HG03135 (cell line): ENCODE results near the gene EGFL7.

Experiments used
- ATAC-seq: cut with Tn5 transposase; IDR thresholded peaks from one replicate; pipeline ENCODE4 v1.9.1; 2021; ENCODE audit warnings: mild to moderate bottlenecking, moderate library complexity; ENCODE audit not compliant: unreplicated experiment

Gene EGFL7

DNA sequence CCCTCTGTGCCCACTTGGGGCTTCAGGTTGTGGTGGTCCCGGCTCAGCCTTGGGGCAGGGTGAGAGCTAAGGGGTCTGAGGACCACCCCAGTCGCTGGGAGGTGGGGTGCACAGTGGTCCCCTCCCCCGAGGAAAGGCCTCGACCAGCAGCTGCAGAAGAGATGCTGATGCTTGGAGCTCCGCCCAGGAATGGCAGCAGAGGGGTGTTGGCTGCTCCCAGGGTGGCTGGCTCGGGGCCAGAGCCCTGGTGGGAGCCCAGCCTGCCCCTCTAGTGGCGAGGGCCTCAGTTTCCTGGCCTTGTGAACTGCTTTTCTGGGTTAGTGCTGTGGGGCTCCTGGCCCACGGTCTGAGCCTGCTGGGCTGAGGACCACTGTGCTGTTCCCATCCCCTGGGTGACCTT, 50.8 kb downstream of the EGFL7 start:
- no peak for ATAC-seq

DNA sequence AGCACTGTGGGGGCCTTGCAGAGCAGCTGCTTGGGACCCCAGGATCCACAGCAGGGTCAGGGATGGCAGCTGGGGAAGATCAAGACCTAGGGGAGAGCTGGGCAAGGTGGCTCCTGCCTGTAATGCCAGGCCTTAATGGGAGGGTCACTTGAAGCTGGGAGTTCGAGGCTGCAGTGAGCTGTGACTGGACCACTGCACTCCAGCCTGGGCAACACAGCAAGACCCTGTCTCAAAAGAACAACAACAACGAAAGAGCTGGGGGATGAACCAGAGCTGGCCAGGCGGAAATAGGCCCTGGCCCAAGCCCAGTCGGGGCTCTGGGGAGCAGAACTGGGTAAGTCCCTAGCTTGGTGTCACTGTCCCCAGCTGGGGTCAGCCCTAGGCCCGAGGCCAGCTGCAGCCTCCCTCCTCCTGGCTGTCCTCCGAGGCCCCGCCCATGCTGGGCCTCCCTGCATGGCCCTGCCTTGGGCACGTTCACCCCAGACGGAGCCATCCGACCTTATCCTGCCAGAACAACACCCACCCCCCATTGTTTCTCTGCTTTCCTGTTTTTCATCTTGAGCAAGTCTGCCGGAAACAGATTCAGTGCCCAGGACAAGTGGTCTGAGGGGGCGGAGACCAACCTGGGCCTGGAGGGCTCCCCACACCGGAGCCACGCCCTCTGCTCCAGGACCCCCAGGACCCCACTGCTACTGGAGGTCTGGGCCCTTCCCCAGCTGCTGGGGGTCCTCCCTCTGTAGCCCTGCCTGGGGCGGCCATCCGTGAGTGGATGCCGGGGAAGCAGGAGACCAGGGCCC, 51.6 kb downstream of the EGFL7 start:
- no peak for ATAC-seq

DNA sequence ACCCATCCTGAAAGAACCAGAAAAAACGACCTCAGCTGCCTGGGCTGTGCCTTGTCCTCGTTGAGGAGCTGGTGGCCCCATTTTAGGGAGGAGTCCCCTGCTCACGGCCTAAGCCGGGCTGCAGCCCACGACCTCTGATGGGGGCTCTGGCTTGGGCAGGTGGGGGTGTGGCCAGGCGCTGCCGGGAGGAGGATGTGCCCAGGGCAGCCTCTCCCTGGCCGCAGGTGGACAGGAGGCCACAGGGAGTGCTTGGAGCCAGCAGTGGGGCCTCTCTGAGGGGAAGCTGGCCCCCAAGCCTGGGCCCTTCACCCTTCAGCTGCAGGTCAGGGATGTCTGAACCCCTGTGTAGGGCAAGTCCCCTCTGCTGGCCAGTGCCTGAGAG, 52.2 kb downstream of the EGFL7 start:
- ATAC-seq, result no peak

DNA sequence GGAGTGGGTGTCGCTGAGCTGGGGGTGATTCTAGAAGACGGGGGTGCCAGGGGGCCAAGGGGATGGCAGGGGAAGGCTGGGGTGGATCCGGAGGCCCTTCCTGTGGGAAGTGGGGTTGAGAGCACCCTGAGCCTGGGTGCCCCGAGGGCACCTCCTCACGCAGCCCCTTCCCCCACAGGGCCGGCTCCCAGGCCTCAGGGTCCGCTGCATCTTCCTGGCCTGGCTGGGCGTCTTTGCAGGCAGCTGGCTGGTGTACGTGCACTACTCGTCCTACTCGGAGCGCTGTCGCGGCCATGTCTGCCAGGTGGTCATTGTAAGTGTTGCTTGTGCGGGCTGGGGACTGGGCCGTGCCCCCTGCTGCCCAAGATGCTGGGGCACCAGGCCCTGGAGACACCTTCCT, 54.7 kb downstream of the EGFL7 start:
- ATAC-seq, result no peak

DNA sequence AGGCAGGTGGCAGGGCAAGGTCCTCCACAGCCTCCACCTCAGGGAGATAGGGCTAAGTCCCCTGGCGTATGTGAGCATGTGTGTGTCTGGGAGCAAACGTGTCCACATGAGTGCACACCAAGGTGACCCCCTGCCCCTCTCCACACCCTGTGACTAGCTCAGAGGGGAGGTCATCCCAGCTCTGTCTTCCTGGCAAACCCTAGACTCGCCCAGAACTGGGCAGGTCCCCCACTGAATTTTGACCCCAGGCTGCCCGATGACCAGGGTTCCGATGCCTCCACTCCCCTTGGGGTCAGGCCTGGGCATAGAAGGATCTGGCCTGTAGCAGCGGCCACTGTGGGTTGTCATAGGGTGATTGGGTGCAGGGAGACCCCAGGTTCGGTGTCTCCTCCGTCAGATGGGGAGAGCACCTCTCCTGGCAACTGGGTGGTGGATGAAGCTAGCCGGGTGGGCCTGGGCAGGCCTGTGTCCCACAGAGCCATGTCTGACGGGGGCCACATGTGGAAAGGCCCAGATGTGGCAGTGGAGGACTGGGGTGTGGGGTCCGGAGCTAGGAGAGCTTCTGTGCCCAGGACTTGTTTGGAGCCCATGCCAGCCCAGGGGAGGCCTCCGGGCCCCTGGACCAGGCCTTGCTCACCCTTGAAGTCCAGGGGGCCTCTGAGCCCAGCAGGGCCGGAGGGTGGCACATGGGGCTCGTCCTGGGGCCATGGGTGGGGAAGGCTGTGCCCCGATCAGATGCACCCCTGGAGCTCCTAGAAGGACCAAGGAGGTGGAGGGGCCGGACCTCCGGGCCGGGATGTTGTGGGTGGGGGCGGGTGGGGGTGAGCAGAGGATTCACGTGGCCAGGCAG, 55.9 kb downstream of the EGFL7 start:
- ATAC-seq, result no peak

DNA sequence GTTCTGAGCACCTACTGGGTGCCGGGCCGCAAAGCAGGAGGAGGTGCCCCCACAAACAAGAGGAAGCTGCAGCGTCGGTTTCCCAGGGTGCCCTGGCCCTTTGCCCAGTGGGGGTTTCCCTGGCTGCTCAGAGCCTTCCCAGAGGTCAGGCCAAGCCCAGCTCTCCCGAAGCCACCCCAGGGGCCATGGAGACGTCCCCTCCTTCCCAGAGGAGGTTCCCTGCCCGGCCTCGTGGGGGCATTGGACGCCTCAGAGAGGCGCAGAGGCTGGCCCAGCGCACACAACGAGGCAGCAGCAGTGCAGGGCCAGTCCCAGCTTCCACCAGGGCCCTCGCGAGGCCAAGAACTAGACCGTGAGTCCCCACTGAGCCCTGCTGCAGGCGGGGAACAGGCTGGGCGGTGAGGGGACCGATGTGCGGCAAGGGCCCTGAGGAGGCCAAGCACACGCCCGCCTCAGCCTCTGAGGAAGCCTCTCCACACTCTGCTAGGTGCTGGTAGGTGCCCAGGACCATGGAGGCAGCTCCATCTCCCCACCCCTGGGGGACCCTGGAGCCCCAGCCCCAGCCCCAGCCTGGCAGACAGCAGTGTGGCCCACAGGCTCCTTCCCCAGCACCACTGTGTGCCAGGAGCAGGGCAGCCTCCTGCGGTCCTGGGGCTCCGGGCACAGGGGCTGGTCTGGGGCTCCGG, 56.6 kb downstream of the EGFL7 start:
- no peak for ATAC-seq

DNA sequence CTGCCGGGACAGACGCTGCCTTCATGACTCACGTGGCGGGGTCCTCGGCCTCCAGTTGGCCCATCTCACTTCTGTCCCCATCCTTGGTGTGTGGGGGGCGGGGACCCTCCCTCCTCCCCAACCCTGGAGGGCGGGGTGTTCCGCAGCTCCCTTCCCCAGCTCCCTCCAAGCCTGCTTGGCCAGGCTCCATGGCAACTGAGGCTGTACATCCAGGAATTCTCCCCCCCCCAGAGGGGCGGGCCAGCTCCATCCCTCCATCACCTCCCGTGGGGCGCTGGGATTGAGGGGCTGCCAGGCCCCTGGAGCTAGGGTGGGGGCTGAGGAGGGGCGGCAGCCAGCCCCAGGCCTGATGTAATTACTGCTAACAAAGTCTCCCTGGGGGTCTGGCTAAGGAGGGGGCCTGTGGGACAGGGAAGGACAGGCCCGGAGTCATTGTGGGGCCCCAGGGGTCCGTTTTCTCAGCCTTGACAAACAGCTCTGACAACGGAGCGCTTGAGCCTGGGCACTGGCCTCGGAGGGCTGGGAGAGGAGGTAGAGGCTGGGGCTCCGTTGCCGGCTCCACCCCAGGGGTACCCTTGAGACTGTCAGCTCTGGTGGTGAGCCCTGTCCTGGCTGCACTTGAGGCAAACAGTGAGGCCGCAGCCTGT, 57.7 kb downstream of the EGFL7 start:
- no peak for ATAC-seq

DNA sequence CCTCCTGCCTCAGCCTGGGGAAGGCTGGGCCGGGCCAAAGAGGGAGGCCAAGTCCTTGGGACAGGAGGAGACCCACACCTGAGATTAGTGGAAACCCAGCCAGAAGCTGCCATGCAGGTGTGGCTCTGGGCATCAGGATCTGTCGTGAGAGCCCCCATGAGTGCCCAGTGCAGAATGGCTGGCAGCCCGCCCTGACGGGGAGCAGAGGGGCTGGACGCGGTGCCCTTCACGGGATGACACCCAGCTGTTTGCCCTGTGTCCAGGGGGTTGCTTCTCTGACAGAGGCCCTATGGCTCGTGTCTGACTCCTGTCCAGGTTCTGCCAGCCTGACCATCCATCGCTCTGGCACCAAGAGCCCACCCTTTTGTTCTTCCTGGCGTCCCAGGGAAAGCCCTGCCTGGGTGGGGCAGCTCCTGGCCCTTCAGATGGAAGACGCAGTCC, 58.2 kb downstream of the EGFL7 start:
- no peak for ATAC-seq

DNA sequence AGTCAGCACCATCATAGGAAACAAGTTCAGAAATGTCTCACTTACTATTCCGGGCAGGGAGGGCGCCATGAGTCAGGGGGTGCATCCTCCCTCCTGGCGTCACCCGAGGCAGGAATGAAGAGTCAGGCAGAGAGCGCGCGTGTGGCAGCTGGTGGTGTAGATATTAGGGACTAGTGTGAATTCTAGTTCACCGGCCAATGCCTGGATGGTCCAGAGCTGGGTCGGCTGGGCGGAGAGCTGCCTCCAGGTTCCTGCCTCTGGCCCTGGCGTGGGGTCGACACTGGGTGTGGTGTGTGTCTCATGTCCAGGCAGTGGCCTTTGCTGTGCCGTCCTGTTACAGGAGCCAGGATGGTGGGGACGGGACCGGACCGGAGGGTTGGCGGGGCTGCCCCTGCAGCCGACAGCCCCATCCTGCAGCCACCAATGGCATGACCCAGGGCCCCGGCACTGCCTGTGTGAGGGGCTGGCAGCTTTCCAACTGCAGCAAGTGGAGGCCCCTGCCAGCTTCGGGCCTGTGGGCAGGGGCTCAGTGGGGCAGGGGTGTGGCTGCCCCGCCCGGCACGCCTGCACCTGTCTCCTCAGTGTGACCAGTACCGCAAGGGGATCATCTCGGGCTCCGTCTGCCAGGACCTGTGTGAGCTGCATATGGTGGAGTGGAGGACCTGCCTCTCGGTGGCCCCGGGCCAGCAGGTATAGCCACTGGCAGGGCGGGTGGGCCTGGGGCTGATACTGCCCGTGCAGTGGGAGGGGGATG, 58.8 kb downstream of the EGFL7 start:
- no peak for ATAC-seq
